ENCODE results near the gene LAX1. TPM values are rescaled to one million over a fixed set of nuclear protein-coding genes. Genes with fewer than 3 reads are reported as not detected.

The LAX1 gene
- total and polyA plus RNA-seq, 2 of the 4 experiments (the other 2 are of a cell fraction), result 0.03 TPM; not detected in 1

- DNase-seq (no peak), ATAC-seq (ENCODE audit: low read depth) (no peak)
- ChIA-PET POLR2A (ENCODE audit: unreplicated experiment) (no interaction called here), CTCF (no interaction called here)
- Histone ChIP-seq H4K8ac (ENCODE audit: low read depth in 2 of 2, low read length in 2 of 2) (no peak overlapping the region), H3K4me3 (ENCODE audit: insufficient read depth, low read depth, low read length) (no peak overlapping the region), H2AFZ (replicated peaks; ENCODE audit: low read length, poor library complexity) (no peak overlapping the region), H3K56ac (ENCODE audit: extremely low read depth, insufficient read depth, low read length) (no peak overlapping the region), H2BK120ac (ENCODE audit: low read depth, low read length) (no peak overlapping the region), H4K91ac (ENCODE audit: insufficient read depth, low read depth, low read length) (no peak overlapping the region), H2AK9ac (replicated peaks; ENCODE audit: low read depth, low read length, poor library complexity) (peak overlapping the region; percentile 28), H2BK20ac (ENCODE audit: low read depth, low read length) (no peak overlapping the region), H3K9ac (ENCODE audit: low read depth, low read length) (no peak overlapping the region), H3K27me3 (ENCODE audit: control insufficient read depth, insufficient read depth, low read length) (no peaks in the 10 kb centered on the region), H2BK15ac (ENCODE audit: low read depth, low read length) (no peak overlapping the region), H3K9me3 (ENCODE audit: control insufficient read depth, insufficient read depth, low read length) (no peaks in the 10 kb centered on the region), H2AK5ac (ENCODE audit: low read depth, low read length) (no peak overlapping the region), H3K14ac (replicated peaks; ENCODE audit: low read depth, low read length) (no peak overlapping the region), H3K18ac (ENCODE audit: low read depth, low read length) (no peak overlapping the region), H3K4ac (ENCODE audit: low read depth, low read length) (no peak overlapping the region), H3K4me2 (ENCODE audit: low read depth, low read length) (no peak overlapping the region), H2BK5ac (ENCODE audit: low read depth, low read length, poor library complexity, severe bottlenecking) (no peak overlapping the region), H3K27ac (ENCODE audit: insufficient read depth, low read length) (no peak overlapping the region), H3K9me1 (ENCODE audit: insufficient read depth, low read length) (no peaks in the 10 kb centered on the region), H4K20me1 (ENCODE audit: insufficient read depth, low read length) (no peaks in the 10 kb centered on the region), H3K36me3 (ENCODE audit: control insufficient read depth, insufficient read depth, low read length) (no peaks in the 10 kb centered on the region), H4K5ac (ENCODE audit: low read depth, low read length) (no peak overlapping the region), H3K4me1 (ENCODE audit: control insufficient read depth, insufficient read depth, low read length) (no peaks in the 10 kb centered on the region), H3K79me1 (ENCODE audit: low read depth in 1 of 2, low read length in 2 of 2) (no peaks in the 10 kb centered on the region), H3K23ac (ENCODE audit: low read depth, low read length) (no peak overlapping the region)
- WGBS, 2 experiments (ENCODE audit: extremely low coverage in 2 of 2, insufficient read length in 1 of 2), result no CpG with 5 or more reads among the region's 3 CpGs
- BruUV-seq (replicated peaks), result no TSS peak
- in situ Hi-C loops (cut with MboI; ENCODE audit: low sequenced_read_pairs) (no loop called here), dilution Hi-C loops (cut with HindIII; ENCODE audit: low sequenced_read_pairs, unreplicated experiment) (no loop called here), intact Hi-C loops (cut with micrococcal nuclease) (no loop called here)
- TF ChIP-seq NFE2L2 (IDR thresholded peaks at IDR 0.05; ENCODE audit: low read depth, low read length), result no peak
- TF ChIP-seq RFX5 (IDR thresholded peaks at IDR 0.05; ENCODE audit: low read depth, low read length), result no peak
- no peak for TF ChIP-seq CEBPB (IDR thresholded peaks at IDR 0.05; ENCODE audit: low read depth, low read length)
- TF ChIP-seq MXI1 (IDR thresholded peaks at IDR 0.05; ENCODE audit: borderline replicate concordance, low read depth, low read length), result no peak
- TF ChIP-seq MAFK (IDR thresholded peaks at IDR 0.05; ENCODE audit: low read depth, low read length), result no peak
- no peak for TF ChIP-seq BHLHE40 (IDR thresholded peaks at IDR 0.05; ENCODE audit: low read depth, low read length)
- no peak for TF ChIP-seq RCOR1 (IDR thresholded peaks at IDR 0.05; ENCODE audit: insufficient replicate concordance, low read length)
- no peak for TF ChIP-seq SMC3 (IDR thresholded peaks at IDR 0.05; ENCODE audit: low read depth, low read length)
- TF ChIP-seq CTCF (conservative IDR thresholded peaks at IDR 0.05; ENCODE audit: low read depth, low read length), result no peak
- TF ChIP-seq ELK1 (IDR thresholded peaks at IDR 0.05; ENCODE audit: borderline replicate concordance, low read depth, low read length), result no peak
- no peak for TF ChIP-seq CHD1 (IDR thresholded peaks at IDR 0.05; ENCODE audit: low read depth, low read length)
Observed at GRCh38 chr1:203778146-203778545, 13.2 kb downstream of the LAX1 start.
